DOHH2 (cell line): ENCODE data around the gene STAM.
"Not testable (repeated sequence)": the region's sequence is repeated elsewhere in the genome, so short reads cannot be mapped to it uniquely, and the experiment has no call there.

Experiments
- H3F3A ChIP-seq: fragments of 200-600 bp; sonication (generic), shearing (Covaris generic); 2 replicates; pipeline ENCODE4 v1.6.0; 2016; ENCODE audit warnings: antibody characterized with exemption, mild to moderate bottlenecking; ENCODE audit not compliant: control insufficient read depth, insufficient read depth
- H3K27ac ChIP-seq: fragments of 200-600 bp; sonication (generic); 2 replicates; pipeline ENCODE4 v1.5.1; 2014; ENCODE audit warnings: low read depth, mild to moderate bottlenecking, low read length, moderate library complexity
- H3K27me3 ChIP-seq: fragments of 200-600 bp; sonication (generic); 2 replicates; pipeline ENCODE4 v1.6.1; 2014; ENCODE audit warnings: mild to moderate bottlenecking, low read length, mixed read lengths; ENCODE audit not compliant: control insufficient read depth
- H3K36me3 ChIP-seq: fragments of 200-600 bp; sonication (generic); 2 replicates; pipeline ENCODE4 v1.6.1; 2014; ENCODE audit warnings: mild to moderate bottlenecking, low read length, moderate library complexity, mixed read lengths; ENCODE audit not compliant: control insufficient read depth
- H3K4me1 ChIP-seq: fragments of 200-600 bp; sonication (generic); 2 replicates; pipeline ENCODE4 v1.6.1; 2014; ENCODE audit warnings: mild to moderate bottlenecking, low read length, mixed read lengths; ENCODE audit not compliant: control insufficient read depth
- H3K4me2 ChIP-seq: fragments of 200-600 bp; sonication (generic); 2 replicates; pipeline ENCODE4 v1.6.0; 2014; ENCODE audit warnings: mild to moderate bottlenecking, low read length, moderate library complexity
- H3K4me3 ChIP-seq: fragments of 200-600 bp; sonication (generic); 2 replicates; pipeline ENCODE4 v1.5.1; 2014; ENCODE audit warnings: mild to moderate bottlenecking, low read length, mixed read lengths
- H3K79me2 ChIP-seq: fragments of 200-600 bp; sonication (generic); 2 replicates; pipeline ENCODE4 v1.6.1; 2014; ENCODE audit warnings: mild to moderate bottlenecking, low read length, mixed read lengths; ENCODE audit not compliant: control insufficient read depth
- H3K9me2 ChIP-seq: fragments of 200-600 bp; sonication (generic); replicated peaks from 2 replicates; pipeline ENCODE4 v1.6.1; 2014; ENCODE audit warnings: mild to moderate bottlenecking, low read length, mixed read lengths; ENCODE audit not compliant: control insufficient read depth
- H3K9me3 ChIP-seq: fragments of 200-600 bp; sonication (generic); 2 replicates; pipeline ENCODE4 v1.6.1; 2014; ENCODE audit warnings: antibody characterized with exemption, low read length, mixed read lengths; ENCODE audit not compliant: control insufficient read depth, insufficient read depth
- H4K20me1 ChIP-seq: fragments of 200-600 bp; sonication (generic); 2 replicates; pipeline ENCODE4 v1.6.0; 2014; ENCODE audit warnings: low read depth, mild to moderate bottlenecking, antibody characterized with exemption, low read length, moderate library complexity; ENCODE audit not compliant: control insufficient read depth, insufficient read depth
- EZH2phosphoT487 ChIP-seq: fragments of 200-600 bp; sonication (generic); IDR thresholded peaks from 2 replicates; pipeline ENCODE4 v1.6.1; 2017; ENCODE audit warnings: borderline replicate concordance, mild to moderate bottlenecking, antibody characterized with exemption, low read length, moderate library complexity, mixed read lengths
- TF ChIP-seq, protein P1 (sequence below): fragments of 200-600 bp; sonication (generic); IDR thresholded peaks from one replicate; pipeline ENCODE4 v1.5.1; 2014; ENCODE audit warnings: antibody characterized with exemption, mild to moderate bottlenecking, low read depth, low read length; ENCODE audit not compliant: poor library complexity, severe bottlenecking

STAM gene

DNA sequence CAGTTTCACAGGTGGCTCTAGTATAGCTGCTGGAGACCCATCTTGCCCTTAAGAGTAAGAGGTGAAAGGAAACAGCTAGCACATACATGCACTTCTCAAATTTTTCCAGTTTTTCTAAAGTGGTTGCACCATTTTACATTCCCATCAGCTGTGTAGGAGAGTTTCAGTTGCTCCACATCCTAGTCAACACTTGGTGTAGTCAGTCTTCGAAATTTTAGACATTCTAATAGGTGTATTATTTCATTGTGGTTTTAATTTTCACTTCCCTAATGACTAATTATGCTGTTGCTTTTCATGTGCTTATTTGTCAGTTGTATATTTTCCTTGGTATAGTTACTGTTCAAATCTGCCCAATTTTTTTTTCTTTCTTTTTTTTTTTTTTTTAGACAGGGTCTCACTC is 17.3 kb upstream of the STAM start:
- no peak overlapping the region for H3K27ac ChIP-seq
- H3K4me3 ChIP-seq: no peak overlapping the region
- H3K4me1 ChIP-seq: peaks cover 3% of the 10 kb centered on the region; the same call in 1 of the 2 replicates
- H3K4me2 ChIP-seq: no peak overlapping the region
- H3K79me2 ChIP-seq: no peaks in the 10 kb centered on the region
- H4K20me1 ChIP-seq: no peaks in the 10 kb centered on the region
- H3K9me3 ChIP-seq: no peaks in the 10 kb centered on the region
- no peaks in the 10 kb centered on the region for H3F3A ChIP-seq
- no peaks in the 10 kb centered on the region for H3K36me3 ChIP-seq
- no peaks in the 10 kb centered on the region for H3K27me3 ChIP-seq
- no peaks in the 10 kb centered on the region for H3K9me2 ChIP-seq
- no peak for TF ChIP-seq EZH2phosphoT487
- TF ChIP-seq, protein P1, sequence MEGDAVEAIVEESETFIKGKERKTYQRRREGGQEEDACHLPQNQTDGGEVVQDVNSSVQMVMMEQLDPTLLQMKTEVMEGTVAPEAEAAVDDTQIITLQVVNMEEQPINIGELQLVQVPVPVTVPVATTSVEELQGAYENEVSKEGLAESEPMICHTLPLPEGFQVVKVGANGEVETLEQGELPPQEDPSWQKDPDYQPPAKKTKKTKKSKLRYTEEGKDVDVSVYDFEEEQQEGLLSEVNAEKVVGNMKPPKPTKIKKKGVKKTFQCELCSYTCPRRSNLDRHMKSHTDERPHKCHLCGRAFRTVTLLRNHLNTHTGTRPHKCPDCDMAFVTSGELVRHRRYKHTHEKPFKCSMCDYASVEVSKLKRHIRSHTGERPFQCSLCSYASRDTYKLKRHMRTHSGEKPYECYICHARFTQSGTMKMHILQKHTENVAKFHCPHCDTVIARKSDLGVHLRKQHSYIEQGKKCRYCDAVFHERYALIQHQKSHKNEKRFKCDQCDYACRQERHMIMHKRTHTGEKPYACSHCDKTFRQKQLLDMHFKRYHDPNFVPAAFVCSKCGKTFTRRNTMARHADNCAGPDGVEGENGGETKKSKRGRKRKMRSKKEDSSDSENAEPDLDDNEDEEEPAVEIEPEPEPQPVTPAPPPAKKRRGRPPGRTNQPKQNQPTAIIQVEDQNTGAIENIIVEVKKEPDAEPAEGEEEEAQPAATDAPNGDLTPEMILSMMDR: no peak

DNA sequence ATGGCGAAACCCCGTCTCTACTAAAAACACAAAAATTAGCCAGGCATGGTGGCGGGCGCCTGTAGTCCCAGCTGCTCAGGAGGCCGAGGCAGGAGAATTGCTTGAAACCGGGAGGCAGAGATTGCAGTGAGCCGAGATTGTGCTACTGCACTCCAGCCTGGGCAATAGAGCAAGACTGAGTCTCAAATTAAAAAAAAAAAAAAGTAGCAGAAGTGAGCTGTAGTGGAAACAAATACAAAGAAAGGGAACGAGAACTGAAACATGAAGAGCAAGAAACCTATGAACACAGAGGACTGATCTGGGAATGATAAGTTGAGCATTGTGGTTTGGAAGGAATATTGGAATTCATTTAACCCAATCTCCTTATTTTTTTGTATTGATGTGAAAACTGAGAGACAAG is 11.4 kb upstream of the STAM start:
- not testable (repeated sequence) for H3K27me3 ChIP-seq, H4K20me1 ChIP-seq, H3K27ac ChIP-seq, H3K9me3 ChIP-seq, H3K4me1 ChIP-seq, H3K4me2 ChIP-seq, H3K79me2 ChIP-seq, H3K9me2 ChIP-seq, H3K4me3 ChIP-seq, H3K36me3 ChIP-seq, H3F3A ChIP-seq

DNA sequence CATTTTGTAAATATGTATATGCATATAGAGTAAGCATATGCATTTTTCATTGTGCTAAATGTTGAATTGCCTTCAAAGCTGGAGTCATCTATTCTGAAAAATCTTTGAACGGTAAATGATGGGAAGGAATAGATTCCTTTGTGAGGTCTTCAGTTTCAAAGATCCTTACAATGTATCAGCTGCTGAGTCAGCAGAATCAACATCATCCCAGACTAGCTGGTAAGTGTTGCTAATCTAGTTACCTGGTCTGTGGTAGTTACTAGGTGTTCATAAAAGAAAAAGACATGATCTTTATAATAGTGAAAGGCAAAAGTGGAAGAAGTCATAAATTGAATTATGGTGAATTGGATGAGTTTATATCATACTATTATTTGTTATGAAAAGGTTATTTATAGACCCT is 10.6 kb upstream of the STAM start:
- H3F3A ChIP-seq: no peaks in the 10 kb centered on the region
- H3K4me2 ChIP-seq: no peak overlapping the region
- H3K36me3 ChIP-seq: no peaks in the 10 kb centered on the region
- no peak for TF ChIP-seq EZH2phosphoT487
- TF ChIP-seq, protein P1: no peak
- no peak overlapping the region for H3K27ac ChIP-seq
- 0 out of 2 replicates have a peak, but pooled peaks cover 2% of the 10 kb centered on the region for H3K27me3 ChIP-seq
- no peaks in the 10 kb centered on the region for H3K4me1 ChIP-seq
- H3K79me2 ChIP-seq: no peaks in the 10 kb centered on the region
- H4K20me1 ChIP-seq: no peaks in the 10 kb centered on the region
- no peaks in the 10 kb centered on the region for H3K9me2 ChIP-seq
- no peak overlapping the region for H3K4me3 ChIP-seq
- no peaks in the 10 kb centered on the region for H3K9me3 ChIP-seq

DNA sequence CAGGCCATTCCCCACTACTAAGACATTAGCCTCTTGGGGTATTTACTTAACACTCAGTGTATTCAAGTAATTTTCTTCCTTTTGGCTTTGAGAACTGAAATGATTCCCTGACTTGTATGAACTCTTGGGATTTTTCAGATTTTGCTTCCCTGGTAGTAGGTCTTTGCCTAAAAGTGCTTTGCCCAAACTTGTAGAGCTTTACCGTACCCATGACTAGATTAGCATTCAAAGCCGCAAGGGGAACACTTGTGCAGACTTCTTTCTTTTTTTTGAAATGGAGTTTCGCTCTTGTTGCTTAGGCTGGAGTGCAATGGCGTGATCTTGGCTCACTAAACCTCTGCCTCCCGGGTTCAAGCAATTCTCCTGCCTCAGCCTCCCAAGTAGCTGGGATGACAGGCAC is 6.1 kb upstream of the STAM start:
- Histone ChIP-seq H3K9me2 (no peaks in the 10 kb centered on the region), H3K27me3 (0 out of 2 replicates have a peak, but pooled peaks cover 2% of the 10 kb centered on the region), H3K9me3 (no peaks in the 10 kb centered on the region), H4K20me1 (peaks cover 7% of the 10 kb centered on the region; the same call in 1 of the 2 replicates), H3K79me2 (peaks cover 17% of the 10 kb centered on the region), H3K36me3 (peaks cover 3% of the 10 kb centered on the region), H3K4me1 (peaks cover 12% of the 10 kb centered on the region), H3K4me2 (no peak overlapping the region), H3F3A (no peaks in the 10 kb centered on the region), H3K4me3 (no peak overlapping the region), H3K27ac (no peak overlapping the region)
- TF ChIP-seq EZH2phosphoT487: no peak
- TF ChIP-seq, protein P1: no peak
